Raji (cell line): ENCODE data around the gene ARMS2.

Experiments
- POLR2A ChIP-seq: IDR thresholded peaks from 2 replicates; pipeline ENCODE4 v1.6.1; 2011; ENCODE audit warnings: low read depth, low read length, control low read depth; ENCODE audit not compliant: insufficient read depth

The ARMS2 gene

DNA sequence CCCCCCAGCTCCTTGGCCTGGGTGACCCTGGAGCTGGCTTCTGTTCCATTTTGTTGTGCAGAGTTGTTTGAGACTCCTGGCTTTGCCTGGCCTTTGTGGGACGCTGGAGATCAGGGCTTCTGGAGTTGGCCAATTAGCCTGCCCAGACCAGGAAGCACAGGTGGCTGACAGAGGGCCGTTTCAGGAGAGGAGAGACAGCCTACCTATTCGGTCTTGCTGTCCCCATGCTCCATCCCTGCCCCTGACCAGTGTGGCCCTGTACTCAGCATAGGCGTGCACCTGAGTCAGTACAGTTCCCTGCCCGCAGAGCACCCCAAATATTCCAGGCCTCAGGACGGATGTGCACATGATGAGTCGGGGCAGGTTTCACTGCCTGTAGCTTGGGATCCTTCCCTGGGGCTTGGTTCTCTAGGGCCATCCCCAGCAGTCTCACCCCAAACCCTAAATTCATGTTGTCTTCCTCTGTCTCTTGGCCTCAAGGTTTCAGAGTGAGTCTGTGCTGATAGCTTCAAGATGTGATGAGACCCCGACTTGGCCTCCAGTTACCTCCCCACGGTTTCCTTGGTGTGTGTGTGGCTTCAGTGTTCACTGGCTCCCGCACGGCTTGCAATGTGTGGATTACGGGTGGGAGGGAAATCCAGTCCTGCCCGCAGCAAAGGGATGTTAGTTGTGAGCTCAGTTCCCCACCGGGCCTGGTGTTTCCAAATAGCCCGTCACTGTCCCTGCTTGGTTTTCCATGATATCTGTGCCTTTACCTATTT is 51.6 kb downstream of the ARMS2 start:
- no peak for TF ChIP-seq POLR2A
